Measurements from ENCODE around the gene PXYLP1. TPM values are rescaled to one million over a fixed set of nuclear protein-coding genes. Genes with fewer than 3 reads are reported as not detected.
A peak's percentile ranks its signal among the peaks of the same experiment; 100 is the strongest.

PXYLP1 gene
- total and polyA plus RNA-seq, 9 of the 15 experiments (the other 6 are each of a cell fraction or from before 2014, with no cell fraction given), result 0.80 to 2.9 (median 1.3) TPM

- TF ChIP-seq, protein P1, sequence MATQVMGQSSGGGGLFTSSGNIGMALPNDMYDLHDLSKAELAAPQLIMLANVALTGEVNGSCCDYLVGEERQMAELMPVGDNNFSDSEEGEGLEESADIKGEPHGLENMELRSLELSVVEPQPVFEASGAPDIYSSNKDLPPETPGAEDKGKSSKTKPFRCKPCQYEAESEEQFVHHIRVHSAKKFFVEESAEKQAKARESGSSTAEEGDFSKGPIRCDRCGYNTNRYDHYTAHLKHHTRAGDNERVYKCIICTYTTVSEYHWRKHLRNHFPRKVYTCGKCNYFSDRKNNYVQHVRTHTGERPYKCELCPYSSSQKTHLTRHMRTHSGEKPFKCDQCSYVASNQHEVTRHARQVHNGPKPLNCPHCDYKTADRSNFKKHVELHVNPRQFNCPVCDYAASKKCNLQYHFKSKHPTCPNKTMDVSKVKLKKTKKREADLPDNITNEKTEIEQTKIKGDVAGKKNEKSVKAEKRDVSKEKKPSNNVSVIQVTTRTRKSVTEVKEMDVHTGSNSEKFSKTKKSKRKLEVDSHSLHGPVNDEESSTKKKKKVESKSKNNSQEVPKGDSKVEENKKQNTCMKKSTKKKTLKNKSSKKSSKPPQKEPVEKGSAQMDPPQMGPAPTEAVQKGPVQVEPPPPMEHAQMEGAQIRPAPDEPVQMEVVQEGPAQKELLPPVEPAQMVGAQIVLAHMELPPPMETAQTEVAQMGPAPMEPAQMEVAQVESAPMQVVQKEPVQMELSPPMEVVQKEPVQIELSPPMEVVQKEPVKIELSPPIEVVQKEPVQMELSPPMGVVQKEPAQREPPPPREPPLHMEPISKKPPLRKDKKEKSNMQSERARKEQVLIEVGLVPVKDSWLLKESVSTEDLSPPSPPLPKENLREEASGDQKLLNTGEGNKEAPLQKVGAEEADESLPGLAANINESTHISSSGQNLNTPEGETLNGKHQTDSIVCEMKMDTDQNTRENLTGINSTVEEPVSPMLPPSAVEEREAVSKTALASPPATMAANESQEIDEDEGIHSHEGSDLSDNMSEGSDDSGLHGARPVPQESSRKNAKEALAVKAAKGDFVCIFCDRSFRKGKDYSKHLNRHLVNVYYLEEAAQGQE (IDR thresholded peaks at IDR 0.05; ENCODE audit: borderline replicate concordance), result peak; percentile 42; the same call in 1 of the 2 replicates
- TF ChIP-seq, protein P1 (CRISPR knock-in tag; IDR thresholded peaks at IDR 0.05; ENCODE audit: low read depth), result peak; percentile 94
- TF ChIP-seq RBM14 (IDR thresholded peaks at IDR 0.05; ENCODE audit: borderline replicate concordance, insufficient read depth, low read depth, low read length) (no peak), MTF1 (CRISPR knock-in tag; IDR thresholded peaks at IDR 0.05; ENCODE audit: borderline replicate concordance) (peak; percentile 99), SIRT6 (IDR thresholded peaks at IDR 0.05; ENCODE audit: low read depth, low read length) (no peak), BCL6 (CRISPR knock-in tag; IDR thresholded peaks at IDR 0.05) (peak; percentile 99), ZKSCAN1 (IDR thresholded peaks at IDR 0.05; ENCODE audit: low read depth, low read length) (no peak), BRD9 (IDR thresholded peaks at IDR 0.05; ENCODE audit: low read depth, partially characterized antibody) (no peak), HDGF (IDR thresholded peaks at IDR 0.05) (no peak), MAFG (tag; conservative IDR thresholded peaks at IDR 0.05) (peak; percentile 86), HSF4 (CRISPR knock-in tag; IDR thresholded peaks at IDR 0.05; ENCODE audit: borderline replicate concordance) (peak; percentile 99), ZNF41 (CRISPR knock-in tag; conservative IDR thresholded peaks at IDR 0.05) (peak; percentile 99), ZNF76 (CRISPR knock-in tag; IDR thresholded peaks at IDR 0.05; ENCODE audit: borderline replicate concordance) (peak; percentile 100), ZNF77 (CRISPR knock-in tag; IDR thresholded peaks at IDR 0.05) (peak; percentile 70; the same call in 1 of the 2 replicates), KDM1A (IDR thresholded peaks at IDR 0.05) (peak; percentile 20 to 32; a peak in 2 of 4 replicates), THRA (IDR thresholded peaks at IDR 0.05) (no peak), ELF4 (CRISPR knock-in tag; IDR thresholded peaks at IDR 0.05) (peak; percentile 100), NR3C1 (CRISPR knock-in tag; IDR thresholded peaks at IDR 0.05) (no peak), RBBP5 (IDR thresholded peaks at IDR 0.05; ENCODE audit: borderline replicate concordance, insufficient read depth, low read length, poor library complexity, severe bottlenecking) (no peak), ZNF699 (CRISPR knock-in tag; IDR thresholded peaks at IDR 0.05; ENCODE audit: insufficient replicate concordance) (peak; percentile 98), DMBX1 (CRISPR knock-in tag; IDR thresholded peaks at IDR 0.05; ENCODE audit: borderline replicate concordance) (peak; percentile 100)
These were observed 80.9 kb downstream of the PXYLP1 start (continued) for GRCh38 chr3:141312354-141313092.

Measured in K562 (cell line).